Neural crest cell (in vitro differentiated cells): ENCODE results near the gene IFNA10. TPM values are rescaled to one million over a fixed set of nuclear protein-coding genes. Genes with fewer than 3 reads are reported as not detected.
A peak's percentile ranks its signal among the peaks of the same experiment; 100 is the strongest.
"Not testable (repeated sequence)": the region's sequence is repeated elsewhere in the genome, so short reads cannot be mapped to it uniquely, and the experiment has no call there.

ENCODE experiments used
- DNase-seq: peaks from one replicate; pipeline ENCODE4 v3.0.0; 2021; ENCODE audit warnings: low read depth, mixed read lengths, low spot score
- H3K27ac Mint-ChIP-seq: one replicate; pipeline ENCODE4 v1.8.0; 2021; ENCODE audit warnings: mild to moderate bottlenecking, mixed read lengths; ENCODE audit not compliant: unreplicated experiment
- H3K27me3 Mint-ChIP-seq: 2 replicates; pipeline ENCODE4 v1.8.0; 2021; ENCODE audit warnings: low read depth, mild to moderate bottlenecking, mixed read lengths
- H3K36me3 Mint-ChIP-seq: 2 replicates; pipeline ENCODE4 v1.8.0; 2021; ENCODE audit warnings: low read depth, mild to moderate bottlenecking, mixed read lengths
- H3K4me1 Mint-ChIP-seq: 2 replicates; pipeline ENCODE4 v1.8.0; 2021; ENCODE audit warnings: mixed read lengths
- H3K4me3 Mint-ChIP-seq: one replicate; pipeline ENCODE4 v1.8.0; 2021; ENCODE audit warnings: mild to moderate bottlenecking, mixed read lengths
- H3K9me3 Mint-ChIP-seq: 2 replicates; pipeline ENCODE4 v1.8.0; 2021; ENCODE audit warnings: mixed read lengths
- CTCF ChIP-seq: fragments of 200-600 bp; sonication (generic); conservative IDR thresholded peaks from 2 replicates; pipeline ENCODE4 v1.5.0; 2021; ENCODE audit warnings: antibody characterized with exemption, mild to moderate bottlenecking
- long read RNA-seq: library from polyadenylated mRNA; unstranded; transcript quantifications from one replicate; pipeline ENCODE4 v2.0.0, GENCODE V29; 2020
- total RNA-seq: library from RNA; stranded (reverse); gene quantifications from 2 replicates; pipeline ENCODE4 v1.2.1, GENCODE V29; 2021

IFNA10 gene
- total RNA-seq: not detected in 2 replicates
- long read RNA-seq: 0 reads

- not testable (repeated sequence) for DNase-seq, H3K36me3 Mint-ChIP-seq, H3K9me3 Mint-ChIP-seq, H3K4me3 Mint-ChIP-seq, H3K27me3 Mint-ChIP-seq, H3K4me1 Mint-ChIP-seq, H3K27ac Mint-ChIP-seq
Observed at GRCh38 chr9:21207043-21207442, at the start of gene IFNA10. Gene IFNA10 (minus strand): TSS chr9:21207143. CDS start chr9:21207097, 46 bp downstream.

- H3K36me3 Mint-ChIP-seq: no peaks in the 10 kb centered on the region
- TF ChIP-seq CTCF: no peak
- no peak overlapping the region for H3K4me3 Mint-ChIP-seq
- peaks cover 4% of the 10 kb centered on the region for H3K9me3 Mint-ChIP-seq
- peaks cover 5% of the 10 kb centered on the region for H3K4me1 Mint-ChIP-seq
- peaks cover 11% of the 10 kb centered on the region for H3K27me3 Mint-ChIP-seq
- no peak overlapping the region for H3K27ac Mint-ChIP-seq
- DNase-seq: no peak
Observed at GRCh38 chr9:21255538-21256212, 48.7 kb upstream of the IFNA10 start.

DNA sequence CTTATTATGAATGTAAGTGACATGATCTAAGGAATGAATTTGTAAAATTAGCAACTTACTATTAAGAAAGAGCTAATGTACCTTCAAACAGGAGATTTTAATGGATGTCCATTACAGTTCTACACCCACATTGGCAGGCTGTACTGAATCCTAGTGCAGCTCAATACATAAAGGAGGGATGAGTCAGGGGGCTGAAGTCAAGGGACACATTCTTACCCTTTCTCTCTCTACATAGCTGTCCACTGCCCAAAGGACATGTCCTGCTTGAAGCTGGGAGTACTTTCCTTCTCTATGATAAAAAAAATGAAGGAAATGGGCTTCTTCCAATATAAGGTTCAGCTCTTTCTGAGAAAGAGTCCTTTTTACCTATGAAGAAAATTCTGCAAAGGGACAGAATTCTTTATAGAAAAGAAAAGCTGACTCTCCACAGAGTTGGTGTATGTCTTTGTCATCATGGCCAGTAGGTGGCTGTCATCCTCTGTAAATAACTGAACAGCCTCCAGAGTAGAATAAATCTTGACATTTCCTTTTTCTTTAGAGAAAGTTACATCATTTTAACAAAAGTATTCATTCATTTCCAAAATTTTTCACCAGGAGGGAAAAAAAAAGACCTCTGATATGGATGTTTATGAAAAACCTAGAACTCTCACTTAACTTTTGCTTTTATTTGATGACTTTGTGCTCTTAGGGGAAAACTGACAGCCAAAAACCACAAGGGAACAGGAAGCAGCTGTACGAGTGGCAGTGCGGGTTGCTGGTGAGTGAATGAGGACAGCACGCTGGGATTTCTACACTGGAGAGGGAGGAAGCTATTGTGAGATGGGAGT lies 46.0 kb upstream of the IFNA10 start:
- no peak overlapping the region for H3K4me3 Mint-ChIP-seq
- no peak overlapping the region for H3K27ac Mint-ChIP-seq
- H3K9me3 Mint-ChIP-seq: no peaks in the 10 kb centered on the region
- peaks cover 18% of the 10 kb centered on the region for H3K27me3 Mint-ChIP-seq
- peak; percentile 81 for TF ChIP-seq CTCF
- DNase-seq: no peak
- peaks cover 5% of the 10 kb centered on the region for H3K4me1 Mint-ChIP-seq
- H3K36me3 Mint-ChIP-seq: no peaks in the 10 kb centered on the region

DNA sequence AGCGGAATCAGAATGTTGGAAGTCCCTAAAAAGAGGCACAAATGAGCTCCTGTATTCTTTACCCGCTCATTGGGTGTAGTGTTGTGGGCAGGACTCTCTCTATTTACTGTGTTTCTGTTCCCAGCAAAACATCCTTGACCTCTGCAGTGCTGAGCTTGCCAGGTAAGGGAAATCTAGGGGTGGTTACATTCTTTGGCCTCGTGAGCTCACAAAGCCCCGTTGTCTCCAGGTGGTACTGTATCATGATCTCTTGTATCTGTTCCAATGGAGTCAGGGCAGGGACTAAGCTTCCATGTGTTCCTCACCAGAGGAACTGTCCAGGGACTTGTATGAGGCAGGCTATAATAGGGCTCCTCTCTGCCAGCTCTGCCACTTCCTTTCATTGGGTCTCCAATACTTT lies 44.7 kb upstream of the IFNA10 start:
- no peak for DNase-seq
- H3K27me3 Mint-ChIP-seq: peaks cover 18% of the 10 kb centered on the region

DNA sequence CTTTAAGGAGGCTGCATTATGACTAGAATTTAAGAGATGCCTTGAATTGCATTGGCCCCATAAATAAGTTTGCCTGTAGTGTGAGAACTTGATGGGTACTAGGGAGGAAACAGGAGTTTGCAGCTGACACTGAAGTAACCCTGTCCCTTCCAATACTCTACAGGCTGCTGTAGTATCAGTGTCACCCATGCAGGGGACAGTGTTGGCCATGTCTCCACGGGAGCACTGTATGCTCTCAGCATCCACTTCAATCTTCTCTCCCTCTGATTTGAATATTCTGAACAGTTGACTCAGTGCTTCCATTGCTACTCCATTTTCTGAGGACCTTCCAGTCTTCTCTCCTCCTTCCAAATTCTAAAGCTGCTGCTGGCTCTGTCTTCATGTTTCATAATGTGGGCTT lies 44.2 kb upstream of the IFNA10 start:
- Mint-ChIP-seq H3K27ac (no peak overlapping the region), H3K27me3 (peaks cover 18% of the 10 kb centered on the region), H3K36me3 (no peaks in the 10 kb centered on the region), H3K9me3 (no peaks in the 10 kb centered on the region), H3K4me1 (peaks cover 5% of the 10 kb centered on the region), H3K4me3 (no peak overlapping the region)
- TF ChIP-seq CTCF: no peak
- DNase-seq: no peak

More for the DNA sequence above, 44.7 kb upstream of the IFNA10 start:
- Mint-ChIP-seq H3K4me1 (peaks cover 5% of the 10 kb centered on the region), H3K4me3 (no peak overlapping the region), H3K9me3 (no peaks in the 10 kb centered on the region), H3K36me3 (no peaks in the 10 kb centered on the region), H3K27ac (no peak overlapping the region)
- no peak for TF ChIP-seq CTCF

DNA sequence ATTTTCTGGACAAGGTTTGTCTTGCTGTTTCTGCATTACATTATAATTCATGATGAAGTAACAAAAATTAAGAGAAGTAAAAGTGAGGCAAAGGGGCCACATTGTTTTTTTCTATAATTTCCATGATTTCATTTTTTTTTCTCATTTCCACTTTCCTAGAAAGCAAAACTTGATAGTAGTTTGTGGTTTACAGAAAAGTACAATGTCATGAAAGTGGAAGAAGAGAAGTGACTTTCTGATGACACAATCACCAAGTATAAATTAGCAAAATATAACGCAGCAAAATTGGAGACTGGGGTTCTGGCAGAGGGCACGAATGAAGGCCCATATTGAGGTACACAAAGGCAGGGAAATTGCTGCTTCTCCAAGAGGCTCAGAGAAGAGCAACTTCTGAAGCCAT lies 37.9 kb upstream of the IFNA10 start:
- TF ChIP-seq CTCF: no peak
- Mint-ChIP-seq H3K4me3 (no peak overlapping the region), H3K4me1 (no peaks in the 10 kb centered on the region), H3K27me3 (peaks cover 17% of the 10 kb centered on the region), H3K36me3 (no peaks in the 10 kb centered on the region), H3K9me3 (no peaks in the 10 kb centered on the region), H3K27ac (no peak overlapping the region)
- DNase-seq: no peak
